Pulmonary artery endothelial cell (primary cell): Measurements from ENCODE around the gene RAD23A. TPM values are rescaled to one million over a fixed set of nuclear protein-coding genes. Genes with fewer than 3 reads are reported as not detected.

Experiments used
- DNase-seq: peaks from one replicate; pipeline ENCODE4 v3.0.0-alpha.2; 2011; ENCODE audit warnings: low read depth, low spot score
- total RNA-seq: library from RNA; depleted of rRNA; stranded (reverse); fragments of >200 nt; gene quantifications from 2 replicates; pipeline ENCODE4 v1.2.3, GENCODE V29; 2014

The RAD23A gene
- total RNA-seq, 1 donor from 2014 or later: 81.2 TPM

DNA sequence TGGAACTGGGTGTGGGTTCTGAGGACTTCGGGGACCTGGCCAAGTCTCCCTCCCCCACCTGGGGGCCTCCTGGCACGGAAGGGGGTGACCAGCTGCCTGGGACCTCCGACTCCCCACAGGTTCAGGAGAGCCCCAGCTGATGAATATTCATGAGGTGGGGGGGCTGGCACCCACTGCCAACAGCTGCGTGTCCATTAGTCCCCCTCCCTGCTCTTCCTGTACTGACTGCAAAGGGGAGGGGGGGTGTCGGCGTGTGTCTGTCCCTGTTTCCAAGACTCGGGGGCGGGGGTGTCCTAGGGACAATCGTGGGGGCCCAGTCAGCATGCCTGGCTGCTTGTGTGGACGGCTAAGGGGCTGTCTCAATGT lies 39.0 kb downstream of the RAD23A start:
- no peak for DNase-seq

- no peak for DNase-seq
Observed at GRCh38 chr19:12985049-12985776, 39.6 kb downstream of the RAD23A start.

- no peak for DNase-seq
Observed at GRCh38 chr19:12986726-12987125, 41.1 kb downstream of the RAD23A start.

- DNase-seq: no peak
Observed at GRCh38 chr19:12987190-12987589, 41.5 kb downstream of the RAD23A start.

DNA sequence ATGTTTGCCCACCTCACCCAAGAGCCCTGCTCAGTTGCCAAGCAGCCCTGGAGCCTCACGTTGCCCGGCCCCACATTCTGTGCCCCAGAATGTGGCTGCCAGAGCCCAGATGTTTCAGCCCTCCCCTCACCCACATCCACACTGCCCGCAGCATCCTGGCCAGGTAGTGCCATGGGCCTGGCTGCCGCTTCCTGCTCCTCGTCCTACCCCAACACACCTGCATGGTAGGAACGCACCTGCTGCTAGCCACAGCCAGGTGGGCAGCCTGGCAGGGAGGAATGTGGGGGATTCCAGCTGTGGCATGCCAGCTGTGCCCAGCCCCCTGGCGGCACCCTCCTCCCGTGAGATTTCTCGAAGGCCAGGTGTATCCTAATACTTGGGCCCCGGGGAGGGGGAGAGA lies 42.1 kb downstream of the RAD23A start:
- DNase-seq: no peak

GRCh38 chr19:12990431-12990830 lies 44.8 kb downstream of the RAD23A start:
- DNase-seq: no peak

DNA sequence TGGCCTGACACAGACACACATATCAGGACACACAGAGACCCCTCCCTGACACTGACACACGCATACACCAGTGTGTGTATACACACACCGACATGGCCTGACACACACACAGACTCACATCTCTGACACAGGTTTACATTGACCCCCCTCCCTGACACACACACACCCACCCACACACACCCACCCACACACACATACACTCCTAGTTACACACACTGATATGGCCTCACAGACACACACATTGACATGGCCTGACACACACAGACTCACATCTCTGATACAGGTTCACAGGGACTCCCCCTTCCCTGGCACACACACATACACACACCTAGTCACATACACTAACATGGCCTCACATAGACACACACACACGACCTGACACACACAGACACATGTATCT lies 45.2 kb downstream of the RAD23A start:
- DNase-seq: no peak

DNA sequence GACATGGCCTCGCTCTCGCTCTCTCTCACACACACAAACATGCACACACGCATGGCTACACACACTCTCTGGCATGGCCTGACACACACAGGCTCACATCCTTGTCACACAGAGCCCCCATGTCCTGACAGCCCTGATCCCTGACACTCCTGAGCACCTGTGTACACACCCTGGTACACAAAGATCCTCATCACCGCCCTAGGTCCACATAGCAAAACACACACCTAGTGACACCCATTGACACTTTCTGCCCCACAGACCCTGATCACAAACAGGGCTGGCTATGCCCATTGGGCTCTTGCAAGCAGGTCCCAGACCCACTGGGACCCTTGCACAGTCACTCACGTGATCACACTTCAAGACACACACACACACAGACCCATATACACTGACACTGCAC lies 45.6 kb downstream of the RAD23A start:
- no peak for DNase-seq

- no peak for DNase-seq
Observed at GRCh38 chr19:12992729-12993128, 47.1 kb downstream of the RAD23A start.

- no peak for DNase-seq
Observed at GRCh38 chr19:12993562-12993961, 47.9 kb downstream of the RAD23A start.

DNA sequence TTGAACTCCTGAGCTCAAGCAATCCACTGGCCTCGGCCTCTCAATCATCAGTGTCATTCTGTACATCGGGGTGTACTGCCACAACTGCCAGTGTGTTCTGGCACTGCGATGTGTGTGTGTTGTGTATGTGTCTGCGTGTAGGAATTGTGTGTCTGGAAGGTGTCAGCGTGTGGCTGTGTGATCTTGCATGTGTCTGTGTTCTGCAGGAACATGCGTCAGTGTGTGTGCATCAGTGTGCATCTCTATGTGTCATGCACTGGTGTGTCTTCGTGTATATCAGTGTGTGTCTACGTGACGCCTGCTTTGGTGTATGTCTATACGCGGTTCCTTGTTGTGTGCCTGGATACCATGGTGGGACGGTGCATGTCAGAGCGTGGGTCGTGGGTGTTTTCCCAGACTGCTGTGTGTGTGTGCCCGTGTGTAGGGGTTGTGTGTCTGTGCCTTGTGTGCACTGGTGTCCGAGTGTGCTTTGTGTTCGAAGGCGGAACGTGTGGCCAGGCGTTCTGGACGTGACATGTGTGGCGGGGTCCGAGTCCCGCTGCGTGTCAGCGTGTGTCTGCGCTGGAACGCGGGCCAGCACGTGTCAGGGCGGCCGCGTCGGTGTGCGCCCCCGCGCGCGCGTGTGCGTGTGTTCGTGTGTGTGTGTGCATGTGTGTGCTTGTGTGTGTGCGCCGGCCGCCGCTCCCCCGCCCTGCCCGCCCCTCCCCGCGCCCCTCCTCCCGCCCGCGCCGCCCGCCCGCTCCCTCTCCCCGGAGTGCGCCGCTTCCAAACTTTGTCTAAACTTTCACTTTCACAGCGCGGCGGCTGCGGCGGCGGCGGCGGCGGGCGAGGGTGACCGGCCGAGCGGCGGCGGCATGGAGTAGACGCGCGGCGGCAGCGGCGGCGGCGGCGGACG lies 49.3 kb downstream of the RAD23A start, which contains the start of gene NFIX:
NFIX (plus strand) TSS at position 775 of the 895 bp plus-strand sequence. CDS start 363 bp downstream, outside the sequence.
- DNase-seq: no peak

GRCh38 chr19:12995596-12996405 lies 50.1 kb downstream of the RAD23A start:
- DNase-seq: no peak

DNA sequence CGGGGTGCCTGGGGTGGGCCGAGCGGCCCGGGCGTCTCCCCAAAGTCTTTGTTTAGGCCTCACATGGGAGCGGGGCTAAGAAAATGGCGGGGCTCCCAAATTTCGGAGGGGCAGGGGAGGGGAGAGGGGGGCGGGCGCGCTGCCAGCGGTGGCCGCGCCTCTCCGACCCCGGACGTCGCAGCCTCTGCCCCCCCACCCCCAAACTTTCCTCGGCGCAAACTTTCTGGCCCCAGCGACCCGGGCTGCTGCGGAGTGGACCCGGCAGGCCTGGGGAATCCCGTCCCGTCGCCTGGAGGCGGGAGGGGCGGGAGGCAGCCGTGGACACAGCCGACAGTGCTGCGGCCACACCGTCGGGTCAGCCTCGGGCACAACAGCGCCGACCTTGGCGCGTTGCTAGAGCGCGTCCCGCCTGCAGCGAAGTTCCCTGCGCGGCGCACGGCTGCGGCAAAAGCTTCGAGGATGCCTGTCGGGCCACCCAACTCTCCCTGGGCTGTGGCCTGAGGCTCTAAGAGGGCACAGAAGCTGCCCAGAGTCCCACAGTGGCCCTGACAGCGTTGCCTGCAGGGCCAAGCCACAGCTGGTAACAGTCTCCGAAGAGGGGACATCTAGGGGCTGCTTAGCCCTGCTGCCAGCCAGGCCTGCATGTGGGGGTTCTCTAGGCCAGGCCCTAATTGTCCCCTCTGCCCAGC lies 50.9 kb downstream of the RAD23A start:
- DNase-seq: no peak

DNA sequence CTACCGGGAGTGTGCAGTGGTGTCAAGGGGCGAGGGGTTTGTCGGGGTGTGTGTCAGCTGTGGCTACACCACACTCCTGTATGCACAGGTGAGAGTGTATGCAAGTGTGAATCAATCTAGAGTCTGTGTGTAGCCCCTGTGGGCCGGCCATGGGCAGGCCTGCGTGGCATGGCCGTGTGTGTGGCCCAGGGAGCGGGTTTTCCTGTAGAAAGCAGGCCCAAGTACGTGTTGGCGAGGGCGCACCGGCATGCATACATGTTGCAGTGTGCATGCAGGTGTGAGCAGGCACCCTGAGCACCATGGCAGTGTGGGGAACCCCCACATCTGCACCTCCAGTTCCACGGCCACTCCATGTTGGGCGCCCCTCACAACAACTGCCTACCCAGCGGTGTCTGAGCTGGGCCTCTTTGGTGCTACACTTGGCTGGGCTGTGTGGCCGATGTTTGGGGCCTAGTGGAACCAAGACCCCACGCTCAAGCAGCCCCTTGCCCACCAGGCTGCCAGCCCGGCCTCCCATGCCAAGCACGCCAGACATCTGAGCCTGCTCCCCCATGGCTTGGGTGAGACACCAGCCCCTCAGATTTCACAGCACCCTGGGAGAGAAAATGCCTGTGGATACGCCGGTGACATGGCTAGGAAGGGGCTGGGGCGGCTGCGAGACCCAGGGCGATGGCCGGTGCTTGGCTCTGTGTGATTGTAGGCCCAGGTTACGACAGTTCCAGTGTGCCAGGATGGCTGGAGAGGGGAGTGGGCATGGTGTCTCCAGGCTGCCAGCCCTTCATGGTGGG lies 51.7 kb downstream of the RAD23A start:
- DNase-seq: no peak

DNA sequence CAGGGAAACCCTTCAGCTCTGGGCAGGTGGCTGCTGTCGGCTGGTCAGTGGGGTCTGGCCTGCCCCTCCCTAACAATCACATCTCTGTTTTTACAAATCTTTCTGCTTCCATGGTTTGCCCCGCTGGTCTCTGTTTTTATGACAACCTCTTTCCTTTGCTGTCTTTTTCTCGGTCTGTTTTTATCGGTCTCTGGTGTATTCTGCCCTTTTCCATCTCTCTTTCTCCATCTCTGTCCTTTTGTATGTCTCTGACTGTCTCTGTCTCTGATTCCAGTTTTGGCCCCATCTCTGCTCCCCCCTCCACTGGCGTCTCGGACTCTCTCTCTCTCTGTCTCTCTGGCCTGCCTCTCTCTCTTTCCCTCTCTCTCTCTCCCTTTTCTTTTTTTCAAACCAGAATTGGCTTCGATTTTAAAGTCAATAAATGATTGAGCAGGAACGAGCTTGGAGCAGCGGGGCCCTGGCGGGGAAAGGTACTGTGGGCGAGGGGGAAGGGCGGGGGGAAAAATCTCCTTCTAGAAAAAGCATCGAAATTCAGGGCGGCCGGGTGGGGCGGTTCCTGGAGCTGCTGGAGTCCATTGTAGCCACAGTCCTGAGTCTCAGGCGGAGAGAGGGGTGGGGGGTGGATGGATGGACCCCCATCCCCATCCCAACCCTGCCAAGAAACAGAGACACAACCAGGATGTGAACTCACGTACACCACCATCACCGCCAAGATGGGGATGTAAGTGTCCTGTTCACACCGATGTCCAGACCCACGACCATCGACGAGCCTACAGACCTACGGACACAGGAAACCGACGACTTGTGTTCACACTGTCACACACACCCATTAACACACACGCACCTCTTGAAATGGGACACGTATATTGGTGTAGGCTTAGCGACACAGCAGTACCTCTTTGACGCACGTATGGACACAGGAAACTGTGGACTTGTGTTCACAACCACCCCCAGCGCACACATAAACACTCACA lies 52.6 kb downstream of the RAD23A start:
- no peak for DNase-seq

DNA sequence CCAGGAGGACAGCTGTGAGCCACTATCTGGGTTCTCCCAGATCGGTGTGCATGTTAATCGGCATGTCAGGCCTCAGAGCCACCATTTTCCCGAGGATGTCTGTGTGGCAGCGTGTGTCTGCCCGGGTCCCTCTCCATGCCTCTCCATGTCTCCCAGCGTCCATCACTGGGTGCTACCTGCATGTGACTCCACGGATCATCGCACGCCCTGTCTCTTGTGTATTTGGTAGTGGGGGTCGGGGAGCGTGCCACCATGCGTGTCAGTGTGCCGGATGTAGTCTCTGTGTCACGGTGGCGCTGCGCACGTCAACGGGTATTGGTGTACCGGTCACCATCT lies 55.5 kb downstream of the RAD23A start:
- no peak for DNase-seq

- DNase-seq: no peak
Observed at GRCh38 chr19:13001502-13002165, 56.0 kb downstream of the RAD23A start.

DNA sequence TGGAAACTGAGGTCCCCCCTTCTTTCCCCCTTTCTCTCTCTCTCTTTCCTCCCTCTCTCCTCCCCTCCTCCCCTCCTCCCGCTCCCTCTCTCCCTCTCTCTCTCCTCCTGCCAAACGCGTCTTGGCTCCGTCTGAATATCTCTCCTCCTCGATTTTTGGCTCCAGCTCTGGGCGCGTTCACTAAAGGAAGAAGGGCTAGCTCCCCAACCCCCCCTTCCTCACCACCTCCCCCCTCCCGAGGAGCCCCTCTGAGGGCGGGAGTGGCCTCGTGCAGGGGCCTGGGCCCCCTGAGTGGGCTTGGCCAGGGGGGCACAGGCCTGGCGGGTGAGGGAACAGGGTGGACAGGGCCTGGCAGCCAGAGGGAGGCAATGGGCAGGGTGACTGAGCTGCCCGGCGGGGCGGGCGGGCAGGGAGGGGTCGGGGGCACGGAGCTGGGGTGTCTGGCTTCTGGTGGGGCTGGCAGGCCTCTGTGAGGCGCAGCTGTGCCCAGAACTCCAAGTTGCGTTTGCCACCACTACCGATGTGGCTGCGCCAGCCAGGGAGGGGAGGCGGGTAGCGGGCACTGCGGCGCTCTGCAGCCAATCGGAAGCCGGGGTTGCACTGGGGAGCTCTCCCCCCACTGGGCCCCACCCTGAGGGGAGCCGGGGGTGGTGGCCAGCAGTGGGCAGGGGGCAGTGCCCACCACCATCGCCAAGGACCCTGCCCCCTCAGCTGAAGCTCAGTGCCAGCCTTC lies 56.7 kb downstream of the RAD23A start:
- DNase-seq: no peak
